HCT116 (cell line): Measurements from ENCODE around the gene NFATC1.

Experiments used
- CEBPB ChIP-seq: IDR thresholded peaks from 2 replicates; pipeline ENCODE4 v1.6.1; 2012; ENCODE audit warnings: low read depth
- CTCF ChIP-seq, 3 experiments: fragments of 200-600 bp in 1 of 3; sonication (generic) in 1 of 3; IDR thresholded peaks in 2 of 3; conservative IDR thresholded peaks in 1 of 3; 2 replicates each; pipeline ENCODE4 v1.5.1; 2012 to 2017; ENCODE audit warnings: low read depth in 2 of 3, low read length in 2 of 3, antibody characterized with exemption in 1 of 3, borderline replicate concordance in 1 of 3, control low read depth in 1 of 3, mild to moderate bottlenecking in 1 of 3, mixed read lengths in 1 of 3, mixed run types in 1 of 3, moderate library complexity in 1 of 3; ENCODE audit not compliant: insufficient read depth in 1 of 3
- EGR1 ChIP-seq: IDR thresholded peaks from 2 replicates; pipeline ENCODE4 v1.6.1; 2012; ENCODE audit warnings: low read depth
- ELF1 ChIP-seq: IDR thresholded peaks from 2 replicates; pipeline ENCODE4 v1.6.1; 2012; ENCODE audit warnings: low read depth, borderline replicate concordance
- EZH2 ChIP-seq: fragments of 200-600 bp; sonication (generic); IDR thresholded peaks from 2 replicates; pipeline ENCODE4 v1.6.1; 2017; ENCODE audit warnings: antibody characterized with exemption, mixed run types
- EZH2phosphoT487 ChIP-seq: fragments of 200-600 bp; IDR thresholded peaks from 2 replicates; pipeline ENCODE4 v1.6.1; 2018; ENCODE audit warnings: antibody characterized with exemption, borderline replicate concordance
- JUND ChIP-seq: IDR thresholded peaks from 2 replicates; pipeline ENCODE4 v1.6.1; 2012
- MAX ChIP-seq: IDR thresholded peaks from 2 replicates; pipeline ENCODE4 v1.6.1; 2012
- POLR2A ChIP-seq: IDR thresholded peaks from 2 replicates; pipeline ENCODE4 v1.7.0; 2011; ENCODE audit warnings: borderline replicate concordance; ENCODE audit not compliant: insufficient read depth, insufficient read length; ENCODE audit errors: extremely low read depth
- POLR2AphosphoS5 ChIP-seq: IDR thresholded peaks from 2 replicates; pipeline ENCODE4 v1.6.1; 2011; ENCODE audit warnings: mild to moderate bottlenecking, low read depth, low read length, moderate library complexity
- REST ChIP-seq: IDR thresholded peaks from 2 replicates; pipeline ENCODE4 v1.6.1; 2012; ENCODE audit warnings: low read depth
- ZNF274 ChIP-seq: fragments of 200-500 bp; sonication (Bioruptor generic); IDR thresholded peaks from 2 replicates; pipeline ENCODE4 v1.6.1; 2014; ENCODE audit warnings: mild to moderate bottlenecking, low read depth, low read length, inconsistent platforms

GRCh38 chr18:79569720-79570119 lies 174.0 kb downstream of the NFATC1 start:
- TF ChIP-seq CTCF (IDR thresholded peaks at IDR 0.05 in 2 of 3, conservative IDR thresholded peaks at IDR 0.05 in 1 of 3; ENCODE audit: borderline replicate concordance in 1 of 3, insufficient read depth in 1 of 3, low read depth in 2 of 3, low read length in 2 of 3): no peak
- no peak for TF ChIP-seq POLR2A
- TF ChIP-seq EGR1: no peak
- no peak for TF ChIP-seq EZH2phosphoT487
- TF ChIP-seq REST: no peak
- 0 out of 2 replicates have a peak, but pooled peaks have one; percentile 13 for TF ChIP-seq POLR2AphosphoS5
- TF ChIP-seq JUND: no peak
- TF ChIP-seq ZNF274: no peak
- no peak for TF ChIP-seq CEBPB
- no peak for TF ChIP-seq ELF1
- no peak for TF ChIP-seq EZH2
- no peak for TF ChIP-seq MAX
